Kidney epithelial cell (primary cell): ENCODE results near the gene TES. TPM values are rescaled to one million over a fixed set of nuclear protein-coding genes. Genes with fewer than 3 reads are reported as not detected.
A peak's percentile ranks its signal among the peaks of the same experiment; 100 is the strongest.

ENCODE experiments used
- DNase-seq: peaks from one replicate; pipeline ENCODE4 v3.0.0-alpha.2; 2010; ENCODE audit warnings: low read depth
- H3K27me3 ChIP-seq: 2 replicates; pipeline ENCODE4 v1.6.0; 2011; ENCODE audit warnings: low read length; ENCODE audit not compliant: control insufficient read depth, insufficient read depth
- H3K36me3 ChIP-seq: 2 replicates; pipeline ENCODE4 v1.5.1; 2011; ENCODE audit warnings: low read length; ENCODE audit not compliant: control insufficient read depth, insufficient read depth
- H3K4me3 ChIP-seq: 2 replicates; pipeline ENCODE4 v1.5.1; 2011; ENCODE audit warnings: low read depth, mild to moderate bottlenecking, control low read depth, low read length
- total RNA-seq: library from RNA; depleted of rRNA; stranded (reverse); fragments of >200 nt; gene quantifications from 2 replicates; pipeline ENCODE4 v1.2.3, GENCODE V29; 2015
- TF ChIP-seq, protein P1 (sequence below): IDR thresholded peaks from 2 replicates; pipeline ENCODE4 v1.5.1; 2011; ENCODE audit warnings: mild to moderate bottlenecking, moderate library complexity, low read length, control low read depth, inconsistent platforms; ENCODE audit not compliant: insufficient read depth, poor library complexity, severe bottlenecking

TES gene
- total RNA-seq, 1 donor from 2014 or later: 282 TPM

DNA sequence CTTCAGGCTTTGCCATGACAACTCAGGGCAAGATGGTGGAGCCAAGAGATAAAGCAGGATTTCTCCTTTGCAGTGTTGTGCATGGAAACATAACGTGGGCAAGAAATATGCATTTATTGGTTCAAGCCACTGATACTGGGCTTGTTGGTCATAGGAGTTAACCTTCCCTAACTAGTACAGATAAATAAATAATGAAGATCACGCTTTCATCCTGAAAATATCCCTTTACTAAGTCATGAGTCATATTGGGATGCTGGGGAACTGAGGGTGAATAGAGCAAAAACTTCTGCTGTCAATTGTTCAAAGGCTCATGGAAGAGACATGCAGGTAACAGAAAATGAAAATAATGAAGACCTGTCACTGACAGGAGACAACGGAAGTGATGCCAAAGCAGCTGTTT lies 55.5 kb downstream of the TES start:
- DNase-seq: no peak
- no peaks in the 10 kb centered on the region for H3K27me3 ChIP-seq
- H3K4me3 ChIP-seq: no peak overlapping the region
- H3K36me3 ChIP-seq: no peaks in the 10 kb centered on the region
- TF ChIP-seq, protein P1, sequence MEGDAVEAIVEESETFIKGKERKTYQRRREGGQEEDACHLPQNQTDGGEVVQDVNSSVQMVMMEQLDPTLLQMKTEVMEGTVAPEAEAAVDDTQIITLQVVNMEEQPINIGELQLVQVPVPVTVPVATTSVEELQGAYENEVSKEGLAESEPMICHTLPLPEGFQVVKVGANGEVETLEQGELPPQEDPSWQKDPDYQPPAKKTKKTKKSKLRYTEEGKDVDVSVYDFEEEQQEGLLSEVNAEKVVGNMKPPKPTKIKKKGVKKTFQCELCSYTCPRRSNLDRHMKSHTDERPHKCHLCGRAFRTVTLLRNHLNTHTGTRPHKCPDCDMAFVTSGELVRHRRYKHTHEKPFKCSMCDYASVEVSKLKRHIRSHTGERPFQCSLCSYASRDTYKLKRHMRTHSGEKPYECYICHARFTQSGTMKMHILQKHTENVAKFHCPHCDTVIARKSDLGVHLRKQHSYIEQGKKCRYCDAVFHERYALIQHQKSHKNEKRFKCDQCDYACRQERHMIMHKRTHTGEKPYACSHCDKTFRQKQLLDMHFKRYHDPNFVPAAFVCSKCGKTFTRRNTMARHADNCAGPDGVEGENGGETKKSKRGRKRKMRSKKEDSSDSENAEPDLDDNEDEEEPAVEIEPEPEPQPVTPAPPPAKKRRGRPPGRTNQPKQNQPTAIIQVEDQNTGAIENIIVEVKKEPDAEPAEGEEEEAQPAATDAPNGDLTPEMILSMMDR: no peak

DNA sequence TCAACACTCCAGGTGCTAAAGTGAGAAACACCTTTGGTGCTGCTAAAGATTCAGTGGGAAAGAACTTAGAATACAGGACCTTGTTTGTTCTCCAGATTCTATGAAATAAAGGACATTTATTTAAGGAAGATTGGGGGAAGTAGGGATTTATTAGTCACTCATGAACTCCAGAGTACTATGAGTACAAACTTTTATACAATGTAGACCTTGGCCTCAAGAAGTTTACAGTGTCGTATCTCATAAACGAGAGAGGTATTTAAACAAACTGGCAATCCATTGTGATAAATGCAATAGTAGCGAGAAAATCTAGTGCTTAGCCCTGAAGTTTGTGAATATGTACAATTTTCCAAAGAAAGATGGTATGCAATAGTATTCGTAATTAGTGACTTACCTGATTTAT lies 59.1 kb downstream of the TES start:
- DNase-seq: no peak
- no peaks in the 10 kb centered on the region for H3K36me3 ChIP-seq
- TF ChIP-seq, protein P1: no peak
- no peak overlapping the region for H3K4me3 ChIP-seq
- no peaks in the 10 kb centered on the region for H3K27me3 ChIP-seq

- DNase-seq: peak; percentile 14
- H3K27me3 ChIP-seq: no peaks in the 10 kb centered on the region
- TF ChIP-seq, protein P1: no peak
- H3K36me3 ChIP-seq: no peaks in the 10 kb centered on the region
- no peak overlapping the region for H3K4me3 ChIP-seq
Observed at GRCh38 chr7:116271161-116271913, 61.0 kb downstream of the TES start.

- H3K4me3 ChIP-seq: no peak overlapping the region
- H3K36me3 ChIP-seq: no peaks in the 10 kb centered on the region
- H3K27me3 ChIP-seq: no peaks in the 10 kb centered on the region
- peak; percentile 92 for DNase-seq
- TF ChIP-seq, protein P1: no peak
Observed at GRCh38 chr7:116271963-116272886, 61.9 kb downstream of the TES start.

GRCh38 chr7:116273283-116273917 lies 63.1 kb downstream of the TES start:
- H3K36me3 ChIP-seq: no peaks in the 10 kb centered on the region
- DNase-seq: no peak
- no peak overlapping the region for H3K4me3 ChIP-seq
- TF ChIP-seq, protein P1: no peak
- H3K27me3 ChIP-seq: no peaks in the 10 kb centered on the region
